Muscle layer of duodenum (tissue), 2 donors: Measurements from ENCODE around the gene RPL39.
"Not testable (repeated sequence)": the region's sequence is repeated elsewhere in the genome, so short reads cannot be mapped to it uniquely, and the experiment has no call there.

ENCODE experiments used
- H3K27ac ChIP-seq: one replicate; pipeline ENCODE4 v1.7.0; 2013; ENCODE audit warnings: mild to moderate bottlenecking, low read length
- H3K27me3 ChIP-seq: one replicate; pipeline ENCODE4 v1.7.0; 2013; ENCODE audit warnings: low read depth, mild to moderate bottlenecking, control low read depth, low read length
- H3K36me3 ChIP-seq, 2 donors: one replicate each; pipeline ENCODE4 v1.7.0; 2013; ENCODE audit warnings: low read length in 2 of 2, control low read depth in 1 of 2, mild to moderate bottlenecking in 1 of 2; ENCODE audit not compliant: insufficient read depth in 2 of 2, control insufficient read depth in 1 of 2
- H3K4me1 ChIP-seq, 2 donors: one replicate each; pipeline ENCODE4 v1.7.0; 2013; ENCODE audit warnings: low read length in 2 of 2, mild to moderate bottlenecking in 2 of 2, control low read depth in 1 of 2, moderate library complexity in 1 of 2; ENCODE audit not compliant: insufficient read depth in 2 of 2, control insufficient read depth in 1 of 2
- H3K4me3 ChIP-seq, 2 donors: one replicate each; pipeline ENCODE4 v1.7.0; 2013; ENCODE audit warnings: low read length in 2 of 2, low read depth in 1 of 2, mild to moderate bottlenecking in 1 of 2
- H3K9me3 ChIP-seq, 2 donors: one replicate each; pipeline ENCODE4 v1.7.0; 2013; ENCODE audit warnings: low read length in 2 of 2, control low read depth in 1 of 2, mild to moderate bottlenecking in 1 of 2; ENCODE audit not compliant: control insufficient read depth in 1 of 2
- donor health status: healthy.

Gene RPL39

DNA sequence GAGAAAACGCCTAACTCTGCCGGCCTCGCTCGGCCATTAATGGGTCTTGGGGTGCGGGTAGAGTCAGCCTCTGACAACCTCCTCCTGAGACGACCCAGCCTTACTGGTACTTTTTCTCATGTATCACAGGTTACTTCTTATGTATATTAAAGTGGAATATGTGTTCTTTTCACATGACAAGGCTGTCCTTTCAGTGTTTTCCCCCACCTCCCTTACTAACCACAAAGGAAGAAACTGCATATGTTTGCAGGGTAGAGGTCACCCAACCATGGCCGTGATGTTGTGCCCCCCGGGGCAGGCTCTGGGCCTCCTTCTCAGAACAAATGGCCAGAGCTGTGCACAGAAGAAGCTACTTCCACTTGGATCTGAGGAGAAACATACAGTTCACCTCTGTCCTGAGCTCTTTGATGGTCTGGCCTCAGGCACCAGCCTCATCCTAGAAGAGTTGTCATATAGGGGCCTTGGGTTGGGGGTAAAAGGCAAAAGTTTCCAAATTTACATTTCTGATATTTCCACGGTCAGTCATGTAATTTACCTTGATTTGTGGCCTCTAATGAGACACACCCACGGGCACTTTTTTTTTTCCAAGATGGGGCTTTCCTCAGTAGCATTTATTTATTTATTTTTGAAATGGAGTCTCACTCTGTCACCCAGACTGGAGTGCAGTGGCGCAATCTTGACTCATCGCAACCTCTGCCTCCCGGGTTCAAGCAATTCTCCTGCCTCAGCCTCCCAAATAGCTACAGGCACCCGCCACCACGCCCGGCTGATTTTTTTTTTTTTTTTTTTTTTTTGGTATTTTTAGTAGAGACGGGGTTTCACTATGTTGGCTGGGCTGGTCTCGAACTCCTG is 31.2 kb downstream of the RPL39 start:
- H3K27ac ChIP-seq, result no peak overlapping the region
- no peaks in the 10 kb centered on the region for H3K9me3 ChIP-seq
- H3K4me1 ChIP-seq, result peaks cover 6% of the 10 kb centered on the region in 2 donors
- no peaks in the 10 kb centered on the region for H3K36me3 ChIP-seq
- no peak overlapping the region for H3K4me3 ChIP-seq
- H3K27me3 ChIP-seq, result no peaks in the 10 kb centered on the region

DNA sequence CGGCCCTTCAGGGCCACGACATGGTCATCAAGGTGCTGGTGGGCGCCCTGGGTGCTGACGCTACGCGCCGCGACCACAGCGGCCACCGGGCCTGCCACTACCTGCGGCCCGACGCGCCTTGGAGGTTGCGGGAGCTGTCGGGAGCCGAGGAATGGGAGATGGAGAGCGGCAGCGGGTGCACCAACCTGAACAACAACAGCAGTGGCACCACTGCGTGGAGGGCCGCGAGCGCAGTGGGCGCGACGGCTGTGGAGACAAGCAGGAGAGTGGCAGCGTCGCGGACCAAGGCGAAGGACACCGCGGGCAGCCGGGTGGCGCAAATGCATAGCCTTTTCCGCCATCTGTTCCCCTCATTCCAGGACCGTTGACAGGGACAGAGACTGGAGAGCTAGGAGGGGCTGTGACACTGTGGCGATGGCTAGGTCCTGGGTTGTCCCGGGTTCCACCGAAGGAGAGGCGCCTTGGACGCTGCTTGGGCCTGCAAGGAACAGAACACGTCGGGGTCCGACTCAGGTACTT is 32.1 kb downstream of the RPL39 start:
- Histone ChIP-seq H3K27ac (no peak overlapping the region), H3K27me3 (no peaks in the 10 kb centered on the region), H3K4me1 (peaks cover 6% of the 10 kb centered on the region in 2 donors), H3K4me3 (peak overlapping the region in 1 of 2 donors; percentile 61), H3K36me3 (no peaks in the 10 kb centered on the region), H3K9me3 (no peaks in the 10 kb centered on the region)

DNA sequence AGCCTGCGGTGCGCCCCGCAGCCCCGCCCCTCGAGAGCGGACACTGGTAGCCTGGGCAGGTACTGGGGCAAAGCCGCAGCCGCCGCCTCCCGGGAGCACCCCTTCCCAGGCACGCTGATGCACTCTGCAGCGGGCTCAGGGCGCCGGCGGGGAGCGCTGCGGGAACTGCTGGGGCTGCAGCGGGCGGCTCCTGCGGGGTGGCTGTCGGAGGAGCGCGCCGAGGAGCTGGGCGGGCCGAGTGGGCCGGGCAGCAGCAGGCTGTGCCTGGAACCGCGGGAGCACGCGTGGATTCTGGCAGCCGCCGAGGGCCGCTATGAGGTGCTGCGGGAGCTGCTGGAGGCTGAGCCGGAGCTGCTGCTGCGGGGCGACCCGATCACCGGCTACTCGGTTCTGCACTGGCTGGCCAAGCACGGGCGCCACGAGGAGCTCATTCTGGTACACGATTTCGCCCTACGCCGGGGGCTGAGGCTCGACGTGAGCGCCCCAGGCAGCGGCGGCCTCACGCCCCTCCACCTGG is 32.6 kb downstream of the RPL39 start:
- H3K9me3 ChIP-seq, result no peaks in the 10 kb centered on the region
- H3K4me1 ChIP-seq, result peaks cover 6% of the 10 kb centered on the region in 2 donors
- H3K36me3 ChIP-seq, result no peaks in the 10 kb centered on the region
- peak overlapping the region in 1 of 2 donors; percentile 61 for H3K4me3 ChIP-seq
- H3K27me3 ChIP-seq, result no peaks in the 10 kb centered on the region
- no peak overlapping the region for H3K27ac ChIP-seq

DNA sequence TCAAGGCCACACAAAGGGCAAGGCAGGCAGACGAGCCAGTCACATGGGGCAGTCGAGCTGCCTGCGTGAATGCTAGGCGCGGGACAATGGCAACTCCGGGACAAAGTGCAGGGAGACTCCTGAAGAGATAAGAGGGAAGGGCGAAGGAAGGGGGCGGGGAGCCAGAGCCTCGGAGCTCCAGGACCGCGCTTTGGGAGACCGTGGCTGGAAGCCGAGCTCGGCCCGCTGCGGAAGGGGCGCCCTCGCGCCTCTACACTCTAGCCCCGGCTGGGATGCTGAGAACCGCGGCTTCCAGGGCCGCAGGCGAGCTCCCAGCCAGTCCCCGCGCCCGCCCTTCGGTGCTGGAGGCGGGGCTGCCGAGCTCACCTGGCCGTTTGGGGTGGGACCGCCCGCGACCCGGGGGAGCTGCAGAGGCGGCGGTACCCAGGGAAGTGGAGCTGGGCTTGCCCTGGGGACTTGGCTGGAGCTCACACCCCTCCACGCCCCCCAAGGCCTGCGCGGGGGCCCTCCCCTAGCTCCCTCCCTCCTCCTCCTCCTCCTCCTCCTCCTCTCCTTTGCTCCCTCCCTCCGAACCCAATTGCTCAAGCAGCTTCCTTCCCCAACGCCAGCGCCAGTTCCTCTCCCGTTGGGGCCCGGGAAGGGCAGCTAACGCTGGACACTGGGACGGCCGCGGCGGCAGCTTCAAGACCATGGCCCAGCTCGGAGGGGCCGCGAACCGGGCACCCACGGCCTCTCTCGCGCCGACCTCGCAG is 33.3 kb downstream of the RPL39 start, which contains the start of gene SOWAHD:
SOWAHD (plus strand) TSS at position 610 of the 752 bp plus-strand sequence; CDS start at position 690, 80 bp downstream.
- peak within 1 kb of the TSS; percentile 30 to 61 for H3K4me3 ChIP-seq
- peaks cover 6% of the 10 kb centered on the region in 2 donors for H3K4me1 ChIP-seq
- no peaks in the 10 kb centered on the region for H3K36me3 ChIP-seq
- no peaks in the 10 kb centered on the region for H3K9me3 ChIP-seq
- H3K27ac ChIP-seq, result peak within 1 kb of the TSS; percentile 60
- no peaks in the 10 kb centered on the region for H3K27me3 ChIP-seq

DNA sequence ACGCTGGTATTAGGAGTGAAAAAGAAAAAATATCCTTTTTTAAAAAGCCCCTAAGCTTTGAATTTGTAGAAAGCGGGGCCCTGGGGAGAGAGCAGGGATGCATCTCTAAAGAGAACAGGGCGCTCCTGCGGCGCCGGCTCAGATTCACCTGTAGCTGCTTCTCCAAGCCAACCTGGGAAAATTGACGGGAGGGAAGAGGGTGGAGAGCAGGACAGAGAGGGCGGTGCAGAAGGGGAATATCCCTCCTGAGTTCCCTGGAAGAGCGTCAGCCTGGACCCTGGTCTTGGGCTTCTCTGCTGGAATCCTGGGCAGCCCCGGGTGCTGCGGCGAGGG is 33.8 kb downstream of the RPL39 start:
- Histone ChIP-seq H3K9me3 (no peaks in the 10 kb centered on the region), H3K27me3 (no peaks in the 10 kb centered on the region), H3K4me3 (peak overlapping the region in 1 of 2 donors; percentile 61), H3K36me3 (no peaks in the 10 kb centered on the region), H3K27ac (peak overlapping the region; percentile 60), H3K4me1 (peaks cover 6% of the 10 kb centered on the region in 2 donors)

DNA sequence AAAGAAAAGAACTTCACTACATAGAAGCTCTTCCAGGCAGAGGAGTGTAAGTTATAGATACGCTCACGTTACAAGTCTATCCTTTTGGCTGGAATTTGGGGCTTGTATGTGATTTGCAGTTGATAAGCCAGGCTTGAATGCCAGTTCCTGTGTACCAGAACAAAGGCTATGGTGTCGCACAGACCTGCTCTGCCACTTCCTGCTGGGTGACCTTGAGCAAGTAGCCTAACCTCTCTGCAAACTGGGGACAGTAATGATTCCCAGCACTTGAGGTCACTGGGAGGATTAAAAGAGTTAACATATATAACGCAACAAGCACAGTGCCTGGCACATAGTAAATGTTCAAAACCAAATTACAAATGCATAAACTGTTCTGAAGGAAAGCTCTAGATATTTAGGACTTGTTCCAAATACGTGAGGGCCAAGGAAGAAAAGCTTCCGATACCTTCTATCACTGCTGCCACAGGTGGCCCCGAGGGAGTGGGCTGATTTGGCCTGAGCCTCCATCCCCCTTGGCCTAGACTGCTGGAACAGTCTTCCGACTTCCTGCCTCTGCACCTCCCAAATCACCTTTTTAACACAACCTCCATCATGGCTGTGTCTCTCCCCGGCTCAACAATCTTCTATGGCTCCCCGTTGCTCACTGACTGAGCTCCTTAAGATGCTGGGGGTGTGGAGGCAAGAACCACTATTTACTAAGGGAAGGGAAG is 34.3 kb downstream of the RPL39 start:
- peak overlapping the region; percentile 60 for H3K27ac ChIP-seq

DNA sequence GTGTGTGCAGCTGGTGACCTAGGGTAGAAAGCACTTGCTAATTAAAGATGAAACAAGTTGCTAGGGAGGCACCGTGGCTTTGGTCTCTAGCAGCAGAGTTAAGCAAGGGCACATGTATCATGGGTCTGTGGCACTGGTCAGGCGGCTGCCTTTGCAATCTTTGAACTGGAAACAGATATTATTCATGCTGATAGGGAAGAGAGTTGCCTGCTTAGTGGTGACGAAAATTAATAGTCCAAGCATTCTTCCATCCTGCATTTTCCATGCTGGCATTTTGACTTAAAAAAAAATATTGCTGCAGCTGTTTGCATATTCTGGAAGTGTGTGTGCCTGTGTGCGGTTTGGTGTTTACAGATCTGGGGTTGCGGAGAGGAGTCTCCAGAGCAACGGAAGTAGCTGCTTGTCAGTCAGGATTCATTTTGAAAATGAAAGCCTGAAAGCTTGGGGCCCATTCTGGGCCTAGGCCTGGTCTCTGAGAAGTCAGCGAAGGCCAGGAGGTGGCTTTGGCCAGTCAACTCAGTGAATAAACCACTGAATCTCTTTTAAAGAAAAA is 35.4 kb downstream of the RPL39 start:
- H3K9me3 ChIP-seq, result no peaks in the 10 kb centered on the region
- H3K4me3 ChIP-seq, result no peak overlapping the region
- H3K36me3 ChIP-seq, result no peaks in the 10 kb centered on the region
- no peaks in the 10 kb centered on the region for H3K27me3 ChIP-seq
- peak overlapping the region; percentile 60 for H3K27ac ChIP-seq
- peaks cover 6% of the 10 kb centered on the region in 2 donors for H3K4me1 ChIP-seq

More for the DNA sequence above, 34.3 kb downstream of the RPL39 start:
- no peaks in the 10 kb centered on the region for H3K36me3 ChIP-seq
- H3K27me3 ChIP-seq, result no peaks in the 10 kb centered on the region
- peaks cover 6% of the 10 kb centered on the region in 2 donors for H3K4me1 ChIP-seq
- H3K9me3 ChIP-seq, result no peaks in the 10 kb centered on the region
- H3K4me3 ChIP-seq, result no peak overlapping the region

DNA sequence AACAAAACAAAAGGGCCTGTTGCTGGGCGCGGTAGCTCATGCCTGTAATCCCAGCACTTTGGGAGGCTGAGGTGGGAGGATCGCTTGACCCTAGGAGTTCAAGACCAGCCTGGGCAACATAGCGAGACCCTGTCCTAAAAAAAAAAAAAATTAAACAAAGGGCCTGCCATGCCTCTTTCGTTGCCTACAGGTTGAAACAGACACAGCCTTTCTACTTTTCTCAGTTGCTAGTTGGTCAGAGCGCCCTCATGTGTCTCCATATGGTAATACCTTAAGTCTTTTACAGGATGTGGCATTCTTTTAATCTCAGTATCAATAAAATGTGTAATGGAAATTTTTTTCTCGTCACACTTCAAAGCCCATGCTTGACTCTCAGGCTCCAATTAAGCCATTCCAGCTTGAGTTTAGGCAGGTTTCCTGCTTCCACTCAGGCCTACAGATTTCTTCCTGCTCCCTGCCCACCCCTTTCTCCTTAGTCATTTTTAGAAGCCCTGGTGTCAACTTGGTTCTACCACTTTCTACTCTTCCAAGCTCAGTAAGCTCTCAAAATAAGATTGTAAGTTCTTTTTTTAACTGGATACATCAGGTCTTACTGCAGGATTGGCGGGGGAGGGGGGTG is 37.7 kb downstream of the RPL39 start:
- Histone ChIP-seq H3K27ac (no peak overlapping the region), H3K4me3 (no peak overlapping the region), H3K9me3 (no peaks in the 10 kb centered on the region), H3K4me1 (peaks cover 6% of the 10 kb centered on the region in 2 donors), H3K36me3 (no peaks in the 10 kb centered on the region), H3K27me3 (no peaks in the 10 kb centered on the region)

DNA sequence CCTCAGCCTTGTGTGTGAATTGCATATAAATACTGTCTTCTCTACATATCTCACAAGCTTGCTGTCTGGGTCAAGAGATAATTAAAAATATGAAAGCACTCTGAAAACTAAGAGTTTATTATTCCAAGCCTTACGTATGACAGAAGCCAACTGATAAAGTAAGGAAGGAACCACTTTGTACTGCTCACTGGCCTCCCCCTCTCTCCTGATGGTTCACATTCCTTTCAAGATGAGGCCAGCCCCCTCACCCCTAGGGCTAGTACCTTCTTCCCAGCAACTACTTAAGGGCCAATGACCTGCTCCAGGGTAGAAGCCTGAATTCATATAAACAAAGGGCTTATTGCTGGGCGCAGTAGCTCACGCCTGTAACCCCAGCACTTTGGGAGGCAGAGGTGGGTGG is 38.4 kb downstream of the RPL39 start:
- Histone ChIP-seq H3K36me3 (no peaks in the 10 kb centered on the region), H3K27me3 (no peaks in the 10 kb centered on the region), H3K9me3 (no peaks in the 10 kb centered on the region), H3K27ac (no peak overlapping the region), H3K4me3 (no peak overlapping the region), H3K4me1 (peaks cover 3 to 6% of the 10 kb centered on the region in 2 donors)

DNA sequence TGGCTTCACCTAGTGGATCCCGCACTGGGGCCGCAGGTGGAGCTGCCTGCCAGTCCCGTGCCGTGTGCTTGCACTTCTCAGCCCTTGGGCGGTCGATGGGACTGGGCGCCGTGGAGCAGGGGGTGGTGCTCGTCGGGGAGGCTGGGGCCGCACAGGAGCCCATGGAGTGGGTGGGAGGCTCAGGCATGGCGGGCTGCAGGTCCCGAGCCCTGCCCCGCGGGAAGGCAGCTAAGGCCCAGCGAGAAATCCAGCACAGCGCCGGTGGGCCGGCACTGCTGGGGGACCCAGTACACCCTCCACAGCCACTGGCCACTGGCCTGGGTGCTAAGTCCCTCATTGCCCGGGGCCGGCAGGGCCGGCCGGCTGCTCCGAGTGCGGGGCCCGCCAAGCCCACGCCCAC is 40.7 kb downstream of the RPL39 start:
- H3K27ac ChIP-seq, H3K9me3 ChIP-seq, H3K4me3 ChIP-seq, H3K4me1 ChIP-seq, H3K36me3 ChIP-seq, H3K27me3 ChIP-seq: not testable (repeated sequence)
